Measurements from ENCODE around the gene MINDY4. TPM values are rescaled to one million over a fixed set of nuclear protein-coding genes. Genes with fewer than 3 reads are reported as not detected.

Gene MINDY4
- total and polyA plus RNA-seq, 2 of the 8 experiments (the other 6 are each of a cell fraction or from before 2014, with no cell fraction given): 1.3 to 3.6 TPM

DNA sequence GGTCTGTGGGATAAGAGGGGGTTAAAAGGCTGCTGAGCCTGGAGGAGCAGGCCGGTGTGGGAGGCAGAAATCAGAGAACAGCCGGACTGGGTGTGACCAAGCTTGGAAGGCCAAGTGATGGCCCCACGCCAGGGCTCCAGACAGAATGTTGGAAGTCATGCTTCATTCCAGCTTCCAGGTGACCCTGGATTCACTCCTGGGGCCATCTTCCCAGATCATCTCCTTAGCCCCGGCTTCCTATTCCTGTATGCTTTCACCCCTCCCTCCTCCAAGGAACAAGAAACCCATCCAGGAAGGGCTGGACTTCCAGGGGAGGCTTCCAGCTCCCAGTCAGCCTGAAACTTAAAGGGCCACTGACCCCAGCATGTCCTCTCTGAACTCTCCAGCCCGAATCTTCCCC lies 18.2 kb upstream of the MINDY4 start:
- H2BK5ac ChIP-seq (ENCODE audit: low read depth, low read length): no peak overlapping the region
- H2BK15ac ChIP-seq (ENCODE audit: low read length): no peak overlapping the region
- H2BK120ac ChIP-seq (replicated peaks; ENCODE audit: low read depth, low read length): no peak overlapping the region
- H3K4me1 ChIP-seq (replicated peaks in 1 of 4; ENCODE audit: control insufficient read depth in 3 of 4, insufficient read depth in 4 of 4, low read length in 3 of 4): no peaks in the 10 kb centered on the region; a peak in 1 of 7 replicates
- no peak for FAIRE-seq
- H3K79me2 ChIP-seq (ENCODE audit: control insufficient read depth in 1 of 2, insufficient read depth in 2 of 2, low read length in 2 of 2): no peaks in the 10 kb centered on the region
- no peak overlapping the region for H2AK5ac ChIP-seq (ENCODE audit: low read depth, low read length)
- no peak overlapping the region for H4K5ac ChIP-seq (ENCODE audit: insufficient read length, low read depth, low read length)
- no peak overlapping the region for H4K91ac ChIP-seq (replicated peaks; ENCODE audit: insufficient read length, low read length)
- CTCF ChIA-PET (ENCODE audit: partially characterized antibody): interaction anchor here (0.6 kb wide), 1 partner anchor 44 kb away, joined by 3 read pairs; no protein-coding TSS in a partner anchor
- H3K9ac ChIP-seq (replicated peaks in 1 of 4; ENCODE audit: extremely low read depth in 1 of 4, low read depth in 3 of 4, low read length in 3 of 4): no peak overlapping the region
- H3K23ac ChIP-seq (ENCODE audit: insufficient read length): no peak overlapping the region
- H3K14ac ChIP-seq (ENCODE audit: insufficient read length): no peak overlapping the region
- POLR2A ChIA-PET (ENCODE audit: partially characterized antibody): no interaction called here
- H3K79me1 ChIP-seq (ENCODE audit: low read depth, low read length): no peaks in the 10 kb centered on the region
- 82% methylated on average over 5 of the region's 5 CpGs; no CpG with 5 or more reads in 1 of the 2 experiments for WGBS, 2 experiments (ENCODE audit: extremely low coverage in 1 of 2, insufficient coverage in 1 of 2, insufficient read length in 1 of 2, insufficient replicate concordance in 2 of 2, low coverage in 1 of 2, low lambda C conversion rate in 2 of 2, missing lambda C conversion rate in 1 of 2)
- no peak overlapping the region for H3K56ac ChIP-seq (replicated peaks; ENCODE audit: insufficient read length, low read depth, low read length)
- H2BK12ac ChIP-seq (ENCODE audit: low read depth, low read length): no peak overlapping the region
- H4K20me1 ChIP-seq (replicated peaks in 1 of 2; ENCODE audit: control insufficient read depth in 1 of 2, insufficient read depth in 2 of 2, low read length in 2 of 2): peaks cover 0 to 5% of the 10 kb centered on the region in 2 experiments
- no peak overlapping the region for H2AFZ ChIP-seq (ENCODE audit: low read length)
- no peak overlapping the region for H3K4me2 ChIP-seq (ENCODE audit: insufficient read depth in 1 of 2, low read depth in 2 of 2, low read length in 2 of 2)
- DNase-seq (ENCODE audit: low read depth in 1 of 2, low spot score in 2 of 2): no peak
- no peak overlapping the region for H4K8ac ChIP-seq (ENCODE audit: extremely low read depth, insufficient read depth, low read length)
- H3K27ac ChIP-seq (ENCODE audit: low read depth, low read length): no peak overlapping the region
- H3K23me2 ChIP-seq (ENCODE audit: low read depth, low read length): peaks cover 6% of the 10 kb centered on the region; the same call in 1 of the 2 replicates
- H3K4ac ChIP-seq (replicated peaks; ENCODE audit: insufficient read length, low read depth, low read length): no peak overlapping the region
- H3K9me3 ChIP-seq (ENCODE audit: insufficient read depth in 2 of 2, low read depth in 1 of 2, low read length in 1 of 2): no peaks in the 10 kb centered on the region; a peak in 1 of 4 replicates
- no peaks in the 10 kb centered on the region for H3K36me3 ChIP-seq (ENCODE audit: control insufficient read depth in 2 of 4, insufficient read depth in 4 of 4, low read length in 3 of 4)
- H2BK20ac ChIP-seq (ENCODE audit: low read length): no peak overlapping the region
- no peaks in the 10 kb centered on the region; a peak in 1 of 7 replicates for H3K27me3 ChIP-seq (replicated peaks in 1 of 4; ENCODE audit: control insufficient read depth in 3 of 4, extremely low read depth in 1 of 4, insufficient read depth in 3 of 4, low read length in 3 of 4)
- H3K4me3 ChIP-seq (ENCODE audit: extremely low read depth in 1 of 4, insufficient read depth in 2 of 4, low read depth in 3 of 4, low read length in 4 of 4): no peak overlapping the region
- H3K18ac ChIP-seq (ENCODE audit: extremely low read depth, low read length): no peak overlapping the region
- TF ChIP-seq RAD21 (IDR thresholded peaks at IDR 0.05 in 1 of 2, conservative IDR thresholded peaks at IDR 0.05 in 1 of 2; ENCODE audit: low read depth in 2 of 2, low read length in 2 of 2) (no peak), NRF1 (IDR thresholded peaks at IDR 0.05; ENCODE audit: low read depth, low read length) (no peak), HDAC6 (IDR thresholded peaks at IDR 0.05; ENCODE audit: low read depth, low read length) (no peak), POLR2AphosphoS5 (IDR thresholded peaks at IDR 0.05; ENCODE audit: low read depth, low read length) (no peak), POU5F1 (IDR thresholded peaks at IDR 0.05; ENCODE audit: low read depth, low read length) (no peak), BCL11A (IDR thresholded peaks at IDR 0.05; ENCODE audit: low read depth in 2 of 2, low read length in 2 of 2) (no peak), EP300 (IDR thresholded peaks at IDR 0.05; ENCODE audit: borderline replicate concordance in 1 of 2, low read depth in 2 of 2, low read length in 2 of 2) (no peak), POLR2A (IDR thresholded peaks at IDR 0.05; ENCODE audit: control extremely low read depth in 1 of 2, low read depth in 2 of 2, low read length in 2 of 2) (no peak), RFX5 (IDR thresholded peaks at IDR 0.05; ENCODE audit: borderline replicate concordance, low read depth, low read length) (no peak), EZH2 (IDR thresholded peaks at IDR 0.05; ENCODE audit: low read depth, low read length, severe bottlenecking) (no peak), KDM5A (IDR thresholded peaks at IDR 0.05; ENCODE audit: low read length) (no peak)
- TF ChIP-seq, protein P1, sequence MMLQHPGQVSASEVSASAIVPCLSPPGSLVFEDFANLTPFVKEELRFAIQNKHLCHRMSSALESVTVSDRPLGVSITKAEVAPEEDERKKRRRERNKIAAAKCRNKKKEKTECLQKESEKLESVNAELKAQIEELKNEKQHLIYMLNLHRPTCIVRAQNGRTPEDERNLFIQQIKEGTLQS (IDR thresholded peaks at IDR 0.05; ENCODE audit: insufficient read depth, low read depth, low read length): no peak
- TF ChIP-seq, protein P2, sequence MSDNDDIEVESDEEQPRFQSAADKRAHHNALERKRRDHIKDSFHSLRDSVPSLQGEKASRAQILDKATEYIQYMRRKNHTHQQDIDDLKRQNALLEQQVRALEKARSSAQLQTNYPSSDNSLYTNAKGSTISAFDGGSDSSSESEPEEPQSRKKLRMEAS (IDR thresholded peaks at IDR 0.05): no peak

Measured in H1 (cell line).